ENCODE results near the gene DACH1. TPM values are rescaled to one million over a fixed set of nuclear protein-coding genes. Genes with fewer than 3 reads are reported as not detected.

Gene DACH1
- total RNA-seq, 1 experiment from 2014 or later = not detected

- TF ChIP-seq, protein P1, sequence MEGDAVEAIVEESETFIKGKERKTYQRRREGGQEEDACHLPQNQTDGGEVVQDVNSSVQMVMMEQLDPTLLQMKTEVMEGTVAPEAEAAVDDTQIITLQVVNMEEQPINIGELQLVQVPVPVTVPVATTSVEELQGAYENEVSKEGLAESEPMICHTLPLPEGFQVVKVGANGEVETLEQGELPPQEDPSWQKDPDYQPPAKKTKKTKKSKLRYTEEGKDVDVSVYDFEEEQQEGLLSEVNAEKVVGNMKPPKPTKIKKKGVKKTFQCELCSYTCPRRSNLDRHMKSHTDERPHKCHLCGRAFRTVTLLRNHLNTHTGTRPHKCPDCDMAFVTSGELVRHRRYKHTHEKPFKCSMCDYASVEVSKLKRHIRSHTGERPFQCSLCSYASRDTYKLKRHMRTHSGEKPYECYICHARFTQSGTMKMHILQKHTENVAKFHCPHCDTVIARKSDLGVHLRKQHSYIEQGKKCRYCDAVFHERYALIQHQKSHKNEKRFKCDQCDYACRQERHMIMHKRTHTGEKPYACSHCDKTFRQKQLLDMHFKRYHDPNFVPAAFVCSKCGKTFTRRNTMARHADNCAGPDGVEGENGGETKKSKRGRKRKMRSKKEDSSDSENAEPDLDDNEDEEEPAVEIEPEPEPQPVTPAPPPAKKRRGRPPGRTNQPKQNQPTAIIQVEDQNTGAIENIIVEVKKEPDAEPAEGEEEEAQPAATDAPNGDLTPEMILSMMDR (conservative IDR thresholded peaks at IDR 0.05; ENCODE audit: low read depth, low read length) = no peak
- no peak for TF ChIP-seq EZH2phosphoT487 (IDR thresholded peaks at IDR 0.05; ENCODE audit: borderline replicate concordance, low read length)
- no peak for TF ChIP-seq EZH2 (IDR thresholded peaks at IDR 0.05; ENCODE audit: low read length, unreplicated experiment)
- Histone ChIP-seq H3K27ac (ENCODE audit: low read length) (no peak overlapping the region), H2AFZ (ENCODE audit: low read length) (no peak overlapping the region), H3K4me2 (ENCODE audit: low read length) (no peak overlapping the region), H3K36me3 (ENCODE audit: low read depth, low read length) (no peaks in the 10 kb centered on the region), H3K4me1 (ENCODE audit: insufficient read depth, low read length) (no peaks in the 10 kb centered on the region), H3K9ac (ENCODE audit: low read length) (no peak overlapping the region), H3K9me2 (replicated peaks; ENCODE audit: low read length) (no peaks in the 10 kb centered on the region), H3K4me3 (ENCODE audit: low read length) (no peak overlapping the region), H3K79me2 (ENCODE audit: low read length) (no peaks in the 10 kb centered on the region), H4K20me1 (ENCODE audit: low read length) (no peaks in the 10 kb centered on the region), H3F3A (ENCODE audit: low read length, unreplicated experiment) (no peaks in the 10 kb centered on the region), H3K27me3 (ENCODE audit: low read length) (no peaks in the 10 kb centered on the region), H3K9me3 (ENCODE audit: low read length) (no peaks in the 10 kb centered on the region)
- POLR2A ChIA-PET (ENCODE audit: unreplicated experiment) = no interaction called here
- BruUV-seq (replicated peaks) = no TSS peak
- CTCF ChIA-PET = no interaction called here
- ATAC-seq (no peak), DNase-seq (no peak)
- intact Hi-C loops (cut with micrococcal nuclease) = no loop called here
Measured at GRCh38 chr13:71801781-71802180, 65.2 kb downstream of the DACH1 start.

GRCh38 chr13:71801165-71801760 is 65.7 kb downstream of the DACH1 start:
- intact Hi-C loops (cut with micrococcal nuclease) = no loop called here
- DNase-seq = no peak
- no peak for ATAC-seq

GRCh38 chr13:71799324-71799723 is 67.7 kb downstream of the DACH1 start:
- H3K36me3 ChIP-seq (ENCODE audit: low read depth, low read length) = no peaks in the 10 kb centered on the region
- no peaks in the 10 kb centered on the region for H3K27me3 ChIP-seq (ENCODE audit: low read length)
- H3K27ac ChIP-seq (ENCODE audit: low read length) = no peak overlapping the region
- H2AFZ ChIP-seq (ENCODE audit: low read length) = no peak overlapping the region
- BruUV-seq (replicated peaks) = no TSS peak
- H3K9me2 ChIP-seq (replicated peaks; ENCODE audit: low read length) = no peaks in the 10 kb centered on the region
- H4K20me1 ChIP-seq (ENCODE audit: low read length) = no peaks in the 10 kb centered on the region
- H3K4me3 ChIP-seq (ENCODE audit: low read length) = no peak overlapping the region
- no peaks in the 10 kb centered on the region for H3K79me2 ChIP-seq (ENCODE audit: low read length)
- CTCF ChIA-PET = no interaction called here
- ATAC-seq = no peak
- H3K4me2 ChIP-seq (ENCODE audit: low read length) = no peak overlapping the region
- intact Hi-C loops (cut with micrococcal nuclease) = no loop called here
- TF ChIP-seq, protein P1 (conservative IDR thresholded peaks at IDR 0.05; ENCODE audit: low read depth, low read length) = no peak
- no peak for TF ChIP-seq EZH2phosphoT487 (IDR thresholded peaks at IDR 0.05; ENCODE audit: borderline replicate concordance, low read length)
- TF ChIP-seq EZH2 (IDR thresholded peaks at IDR 0.05; ENCODE audit: low read length, unreplicated experiment) = no peak
- POLR2A ChIA-PET (ENCODE audit: unreplicated experiment) = no interaction called here
- no peaks in the 10 kb centered on the region for H3F3A ChIP-seq (ENCODE audit: low read length, unreplicated experiment)
- H3K4me1 ChIP-seq (ENCODE audit: insufficient read depth, low read length) = no peaks in the 10 kb centered on the region
- no peak for DNase-seq
- H3K9me3 ChIP-seq (ENCODE audit: low read length) = no peaks in the 10 kb centered on the region
- H3K9ac ChIP-seq (ENCODE audit: low read length) = no peak overlapping the region

More at GRCh38 chr13:71801165-71801760, 65.7 kb downstream of the DACH1 start:
- Histone ChIP-seq H4K20me1 (ENCODE audit: low read length) (no peaks in the 10 kb centered on the region), H3K4me1 (ENCODE audit: insufficient read depth, low read length) (no peaks in the 10 kb centered on the region), H3F3A (ENCODE audit: low read length, unreplicated experiment) (no peaks in the 10 kb centered on the region), H3K9me3 (ENCODE audit: low read length) (no peaks in the 10 kb centered on the region), H3K9ac (ENCODE audit: low read length) (no peak overlapping the region), H3K36me3 (ENCODE audit: low read depth, low read length) (no peaks in the 10 kb centered on the region), H3K27me3 (ENCODE audit: low read length) (no peaks in the 10 kb centered on the region), H3K4me2 (ENCODE audit: low read length) (no peak overlapping the region), H3K27ac (ENCODE audit: low read length) (no peak overlapping the region), H3K9me2 (replicated peaks; ENCODE audit: low read length) (no peaks in the 10 kb centered on the region), H3K79me2 (ENCODE audit: low read length) (no peaks in the 10 kb centered on the region), H2AFZ (ENCODE audit: low read length) (no peak overlapping the region), H3K4me3 (ENCODE audit: low read length) (no peak overlapping the region)
- no TSS peak for BruUV-seq (replicated peaks)
- CTCF ChIA-PET = no interaction called here
- TF ChIP-seq EZH2 (IDR thresholded peaks at IDR 0.05; ENCODE audit: low read length, unreplicated experiment) = no peak
- TF ChIP-seq, protein P1 (conservative IDR thresholded peaks at IDR 0.05; ENCODE audit: low read depth, low read length) = no peak
- no peak for TF ChIP-seq EZH2phosphoT487 (IDR thresholded peaks at IDR 0.05; ENCODE audit: borderline replicate concordance, low read length)
- POLR2A ChIA-PET (ENCODE audit: unreplicated experiment) = no interaction called here

Measured in PC-3 (cell line).